Renal cortical epithelial cell (primary cell): ENCODE results near the gene MARF1. TPM values are rescaled to one million over a fixed set of nuclear protein-coding genes. Genes with fewer than 3 reads are reported as not detected.
A peak's percentile ranks its signal among the peaks of the same experiment; 100 is the strongest.
"Not testable (repeated sequence)": the region's sequence is repeated elsewhere in the genome, so short reads cannot be mapped to it uniquely, and the experiment has no call there.

Experiments
- DNase-seq: peaks from one replicate; pipeline ENCODE4 v3.0.0-alpha.2; 2011; ENCODE audit warnings: low read depth
- total RNA-seq: library from RNA; depleted of rRNA; stranded (reverse); fragments of >200 nt; gene quantifications from 2 replicates; pipeline ENCODE4 v1.2.3, GENCODE V29; 2014

MARF1 gene
- total RNA-seq, 1 donor from 2014 or later, result 32.3 TPM

DNA sequence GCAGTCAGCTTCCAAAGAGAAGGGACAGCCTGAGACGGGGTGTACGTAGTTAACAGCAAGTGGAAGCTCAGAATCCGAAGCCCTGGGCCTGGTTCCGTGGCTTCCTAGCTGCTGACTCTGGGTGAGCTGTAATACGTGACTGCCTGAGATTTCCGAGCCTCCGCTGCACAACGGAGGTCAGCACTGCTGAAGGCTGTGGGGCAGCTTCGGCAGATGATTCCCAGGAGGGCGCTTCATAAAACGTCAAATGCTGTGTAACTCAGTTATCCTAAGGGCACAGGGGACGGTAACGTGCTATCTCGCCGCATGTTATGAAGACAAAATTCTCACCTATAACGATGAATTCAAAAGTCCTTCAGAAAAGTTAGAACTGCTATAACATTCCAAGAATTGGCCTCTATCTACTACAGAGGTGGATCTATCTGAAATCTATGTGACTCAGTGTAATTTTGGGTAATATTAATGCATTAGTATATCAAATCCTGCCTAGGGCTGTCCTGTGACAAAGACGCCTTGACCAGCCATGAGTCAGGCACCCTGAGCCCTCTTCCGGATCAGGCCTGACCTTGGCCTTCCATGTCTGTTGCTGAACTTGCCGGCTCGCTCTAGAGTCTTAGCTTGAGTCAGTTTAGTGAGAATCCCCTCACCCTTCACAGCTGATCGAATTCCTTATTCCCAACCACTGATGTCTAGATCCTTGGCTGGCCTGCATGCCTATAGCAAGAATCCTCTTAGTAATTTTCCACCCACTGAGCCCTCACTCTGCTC is 43.5 kb downstream of the MARF1 start:
- DNase-seq, result peak; percentile 19

DNA sequence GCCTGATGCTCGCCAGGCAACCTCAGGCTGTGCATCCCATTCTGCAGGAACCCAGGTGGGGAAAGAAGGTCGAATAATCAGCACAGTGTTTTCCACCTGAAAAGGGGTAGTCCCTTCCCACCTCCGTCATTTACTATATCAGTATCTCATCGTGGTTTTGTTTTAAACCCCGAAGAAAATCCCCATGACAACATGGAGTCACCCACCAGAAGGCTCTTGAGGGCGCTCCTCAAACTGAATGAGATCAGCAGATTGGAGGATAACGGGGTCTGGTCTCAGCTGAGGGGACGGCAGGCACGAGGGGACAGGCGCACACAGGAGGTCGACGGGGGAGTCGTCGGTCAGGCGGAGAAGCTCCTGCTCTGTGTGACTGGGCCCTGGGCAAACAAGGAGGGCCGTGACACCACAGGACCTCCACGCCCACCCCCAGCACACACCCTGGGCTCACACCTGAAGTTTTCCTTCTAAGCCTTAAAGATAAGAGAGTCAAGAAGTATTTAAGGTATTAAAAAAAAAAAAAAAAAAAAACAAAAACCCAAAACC is 44.2 kb downstream of the MARF1 start:
- DNase-seq, result no peak

DNA sequence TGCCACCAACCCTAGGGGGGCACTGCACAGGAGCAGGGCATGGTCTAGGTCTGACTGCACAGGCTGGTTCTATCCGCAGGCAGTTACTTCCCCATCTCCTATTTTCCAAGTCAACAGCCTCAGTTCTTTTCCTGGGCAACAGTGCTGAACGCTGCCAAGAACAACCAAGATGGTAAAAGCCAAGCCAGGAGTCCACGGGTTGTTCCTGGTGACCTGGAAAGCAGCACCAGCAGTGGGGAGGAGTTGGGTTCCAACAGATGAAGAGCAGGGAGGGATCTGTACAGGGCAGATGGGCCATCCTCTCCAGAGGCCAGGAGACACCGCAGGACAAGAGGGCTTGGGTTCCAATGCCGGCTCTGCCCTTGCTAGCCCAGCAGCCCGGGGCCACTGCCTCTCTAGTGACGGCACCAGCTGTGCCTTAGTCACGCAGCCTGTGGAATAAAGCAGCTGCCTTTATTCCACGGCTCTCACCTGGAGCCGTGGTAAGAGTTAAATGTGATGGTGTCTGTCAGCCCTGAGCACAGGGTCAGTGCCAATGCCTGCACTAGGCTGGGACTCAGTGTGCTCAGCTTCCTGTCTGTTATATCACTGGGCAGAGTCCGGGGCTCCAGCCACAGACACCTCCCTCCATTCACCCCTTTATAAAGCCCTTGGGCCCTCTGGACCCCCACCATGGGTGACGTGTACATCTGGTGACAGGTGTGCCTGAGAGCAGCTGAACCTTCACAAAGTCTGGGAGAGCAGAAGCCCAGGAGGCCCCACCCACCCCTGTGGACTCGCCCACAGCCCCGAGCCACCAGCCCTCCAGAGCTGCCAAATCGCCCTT is 44.9 kb downstream of the MARF1 start:
- no peak for DNase-seq

DNA sequence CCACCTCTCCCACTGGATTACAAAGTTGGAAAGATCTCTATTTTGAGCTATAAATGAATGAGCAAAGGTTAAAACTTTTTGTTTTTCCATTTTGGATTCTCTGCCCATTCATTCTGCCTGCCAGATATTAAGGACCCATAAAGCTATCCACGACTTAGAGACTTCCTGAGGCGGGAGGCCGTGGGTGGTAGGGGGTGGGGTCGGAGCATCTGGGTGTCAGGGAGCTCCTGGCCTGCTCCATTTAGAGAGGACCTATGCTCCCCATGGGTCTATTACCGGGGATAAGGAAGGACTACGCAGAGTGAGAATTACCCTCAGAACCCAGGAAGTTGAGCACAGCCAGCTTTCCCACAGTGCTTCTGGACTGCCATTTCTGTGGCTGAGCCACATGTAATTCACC is 45.8 kb downstream of the MARF1 start:
- no peak for DNase-seq

DNA sequence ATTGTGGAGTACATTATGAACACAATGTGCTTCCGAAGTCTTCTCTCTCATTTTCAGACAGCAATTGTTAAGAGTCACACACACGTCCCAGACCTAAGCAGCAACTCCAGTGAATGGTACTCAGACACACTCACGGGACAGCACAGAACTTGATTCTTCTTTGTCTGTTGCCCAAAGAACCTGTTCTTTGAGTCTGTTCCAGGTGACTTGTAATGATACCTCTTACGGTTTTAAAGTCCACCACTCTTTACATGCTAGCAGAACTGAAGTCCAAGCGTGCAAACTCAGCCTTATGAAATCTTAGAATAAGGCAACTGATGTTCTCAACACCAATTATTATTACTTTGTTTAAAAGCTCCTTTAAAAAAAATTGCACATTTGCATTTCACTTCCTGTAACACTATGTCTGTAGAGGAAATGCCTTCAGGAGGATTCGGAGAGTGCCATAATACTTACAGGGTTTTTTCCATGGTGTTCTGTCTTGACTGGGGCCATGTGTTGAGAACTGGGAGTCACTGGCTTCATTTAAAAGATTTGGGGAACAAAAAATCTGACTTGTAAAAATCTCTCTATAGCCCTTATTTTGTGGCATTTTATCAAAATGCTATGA is 48.1 kb downstream of the MARF1 start:
- DNase-seq, result no peak

DNA sequence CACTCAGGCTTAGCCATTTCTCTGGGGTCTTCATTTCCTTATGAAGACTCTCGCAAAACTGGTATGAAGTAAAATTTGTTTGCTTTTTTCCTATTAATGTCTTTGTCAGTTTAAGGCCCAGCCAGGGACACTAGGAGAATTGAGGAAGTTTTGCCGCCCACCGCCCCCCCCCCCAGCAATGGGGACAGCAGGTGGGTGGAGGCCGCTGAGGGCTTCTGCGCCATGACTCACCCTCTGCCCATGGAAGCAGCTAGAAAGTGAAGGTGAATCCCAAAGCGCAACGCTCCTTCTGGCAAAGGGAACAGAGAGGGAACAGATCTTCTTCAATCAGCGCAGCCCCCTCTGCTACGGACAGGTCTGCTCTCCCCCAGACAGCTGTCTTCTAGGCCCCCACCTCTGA is 49.7 kb downstream of the MARF1 start:
- no peak for DNase-seq

DNA sequence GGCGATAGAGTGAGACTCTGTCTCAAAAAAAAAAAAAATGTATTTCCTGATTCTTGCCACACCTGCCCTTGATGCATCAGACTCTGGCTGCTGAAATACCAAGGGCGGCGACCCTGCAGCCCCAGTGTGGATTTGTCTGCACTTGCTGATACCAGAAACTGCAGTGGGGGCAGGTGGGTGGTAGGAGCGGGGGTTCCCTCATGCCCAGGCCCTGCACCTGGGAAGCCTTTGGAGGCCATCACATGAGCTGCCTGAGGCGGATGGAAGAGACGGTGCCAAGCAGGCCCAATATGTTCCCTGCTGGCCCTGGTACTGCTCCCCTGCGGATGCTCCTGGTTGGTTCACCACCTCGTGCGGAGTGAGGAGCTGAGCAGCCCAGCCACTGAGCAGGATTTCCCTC is 50.6 kb downstream of the MARF1 start:
- DNase-seq, result no peak

DNA sequence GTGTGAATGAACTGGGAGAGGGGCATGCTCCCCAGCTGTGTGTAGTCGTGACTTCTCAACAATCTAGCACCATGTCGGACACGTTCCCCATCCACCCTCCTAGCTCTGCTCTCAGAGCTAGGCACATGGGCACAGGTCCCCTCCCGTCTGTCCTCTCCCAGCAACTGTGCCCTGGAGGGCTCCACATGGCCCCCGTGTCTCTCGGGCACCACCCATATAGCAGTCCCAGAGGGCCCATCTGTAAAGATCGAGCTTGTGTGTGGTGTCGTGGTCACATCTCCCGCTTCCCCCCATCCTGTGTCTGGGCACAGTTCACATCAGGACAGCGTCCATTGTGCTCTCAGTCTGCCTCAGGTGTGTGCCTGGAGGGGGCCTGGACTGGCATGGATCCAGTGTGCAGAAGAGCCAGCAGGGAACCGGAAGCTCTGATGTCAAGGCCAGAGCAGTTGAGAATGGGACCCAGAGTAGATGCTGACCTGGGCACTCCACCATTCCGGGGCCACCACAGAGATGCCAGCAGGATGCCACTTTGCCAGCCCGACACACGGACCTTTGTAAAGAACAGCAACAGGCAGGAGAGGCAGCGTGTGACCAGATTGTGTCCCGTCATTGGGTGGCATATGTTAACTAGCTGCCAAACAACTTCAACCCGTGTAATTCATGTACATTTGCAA is 55.7 kb downstream of the MARF1 start:
- no peak for DNase-seq

DNA sequence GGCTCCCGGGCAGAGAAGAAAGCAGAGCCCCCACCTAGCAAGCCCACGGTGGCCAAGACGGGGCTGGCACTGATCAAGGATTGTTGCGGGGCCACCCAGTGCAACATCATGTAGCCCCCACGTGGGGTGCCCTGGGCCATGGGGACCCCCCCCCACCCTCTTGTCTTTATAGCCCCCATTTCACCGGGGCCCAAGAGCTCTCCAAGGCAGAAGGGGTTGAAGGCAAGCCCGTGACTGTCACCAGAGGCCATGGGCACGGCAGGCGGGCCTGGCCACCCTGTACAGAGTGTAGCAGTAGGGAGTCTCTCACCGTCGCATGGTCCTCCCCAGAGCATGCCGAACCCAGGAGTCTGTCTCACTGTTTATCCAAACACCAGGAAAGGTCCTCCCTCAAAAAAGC is 56.2 kb downstream of the MARF1 start:
- DNase-seq, result no peak

DNA sequence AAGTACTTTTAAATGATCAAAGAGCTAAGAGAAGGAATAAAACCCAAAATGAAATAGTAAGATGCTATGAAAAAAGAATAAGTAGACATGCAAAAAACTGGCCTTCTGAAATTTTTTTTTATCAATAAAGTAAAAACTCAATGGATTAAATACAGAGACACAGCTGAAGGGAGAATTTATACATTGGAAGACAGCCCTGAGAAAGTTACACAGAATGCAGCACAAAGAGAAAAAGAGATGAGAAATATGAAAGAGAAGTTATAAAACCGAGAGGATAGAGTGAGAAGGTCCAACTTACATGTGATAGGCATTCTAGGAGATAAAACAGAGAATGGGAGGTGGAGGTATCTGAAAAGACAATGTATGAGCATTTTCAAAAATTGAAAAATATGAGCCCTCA is 57.0 kb downstream of the MARF1 start:
- no peak for DNase-seq

DNA sequence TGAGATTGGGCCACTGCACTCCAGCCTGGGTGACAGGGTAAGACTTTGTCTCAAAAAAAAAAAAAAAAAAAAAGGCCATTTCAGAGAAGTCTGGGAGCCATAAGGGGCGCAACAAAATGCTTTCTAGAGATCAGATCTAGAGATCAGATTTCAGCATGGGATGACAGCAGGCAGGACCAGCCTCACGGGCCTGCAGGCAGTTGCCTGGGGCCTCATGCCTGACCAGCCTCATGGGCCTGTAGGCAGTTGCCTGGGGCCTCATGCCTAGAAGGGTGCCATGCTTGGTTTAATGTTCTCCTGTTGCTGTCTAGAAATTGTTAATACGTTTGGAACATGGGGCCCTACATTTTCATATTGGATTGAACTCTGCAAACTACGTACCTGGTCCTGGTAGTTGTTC is 59.4 kb downstream of the MARF1 start:
- no peak for DNase-seq

DNA sequence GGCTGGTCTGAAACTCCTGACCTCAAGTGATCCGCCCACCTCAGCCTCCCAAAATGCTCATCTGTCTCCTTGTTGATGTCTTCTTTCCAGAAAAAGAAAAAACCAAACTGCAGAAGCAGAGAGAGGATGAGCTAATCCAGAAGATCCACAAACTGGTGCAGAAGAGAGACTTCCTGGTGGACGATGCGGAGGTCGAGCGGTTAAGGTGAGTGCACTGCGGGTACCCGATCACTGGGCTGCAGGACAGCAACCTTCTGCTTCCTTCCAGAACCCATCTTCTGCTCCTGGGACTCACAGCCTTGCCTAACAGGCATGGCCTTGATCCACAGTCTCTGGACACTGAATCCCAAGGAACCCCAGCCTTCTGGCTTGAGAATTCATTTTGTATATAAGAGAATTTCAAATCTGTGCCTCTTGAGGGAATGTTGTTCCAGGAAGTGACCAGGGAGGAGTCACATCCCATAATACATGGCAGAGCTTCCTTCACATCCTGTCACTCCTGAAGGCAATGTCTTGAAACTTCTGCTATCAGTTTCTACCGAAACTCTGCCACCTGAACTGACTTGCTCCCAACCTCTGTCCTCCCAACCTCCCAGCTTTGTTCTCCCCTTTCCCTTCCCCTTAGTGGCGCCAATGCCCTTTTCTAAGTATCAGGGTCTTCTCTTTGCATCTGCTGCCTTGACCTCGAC is 61.7 kb downstream of the MARF1 start:
- DNase-seq, result no peak

DNA sequence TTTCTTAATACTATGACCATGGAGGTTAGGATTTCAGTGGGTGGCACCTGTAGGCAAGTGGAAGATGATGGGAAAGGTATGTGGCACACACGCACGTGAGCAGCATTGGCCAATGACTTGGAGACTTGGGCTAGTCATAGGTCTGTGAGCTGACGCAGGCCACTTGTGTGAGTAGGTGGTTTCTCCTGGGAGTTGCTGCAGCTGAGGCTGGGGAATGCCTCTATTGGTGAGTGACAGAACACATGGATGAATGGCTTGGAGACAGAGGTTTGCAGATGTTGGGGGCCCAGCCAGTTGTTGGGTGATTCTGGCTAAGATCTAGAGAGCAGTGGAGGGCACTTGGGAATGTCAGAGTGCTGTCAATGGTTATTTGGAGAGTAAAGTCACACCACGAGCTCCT is 64.1 kb downstream of the MARF1 start:
- DNase-seq, result no peak

DNA sequence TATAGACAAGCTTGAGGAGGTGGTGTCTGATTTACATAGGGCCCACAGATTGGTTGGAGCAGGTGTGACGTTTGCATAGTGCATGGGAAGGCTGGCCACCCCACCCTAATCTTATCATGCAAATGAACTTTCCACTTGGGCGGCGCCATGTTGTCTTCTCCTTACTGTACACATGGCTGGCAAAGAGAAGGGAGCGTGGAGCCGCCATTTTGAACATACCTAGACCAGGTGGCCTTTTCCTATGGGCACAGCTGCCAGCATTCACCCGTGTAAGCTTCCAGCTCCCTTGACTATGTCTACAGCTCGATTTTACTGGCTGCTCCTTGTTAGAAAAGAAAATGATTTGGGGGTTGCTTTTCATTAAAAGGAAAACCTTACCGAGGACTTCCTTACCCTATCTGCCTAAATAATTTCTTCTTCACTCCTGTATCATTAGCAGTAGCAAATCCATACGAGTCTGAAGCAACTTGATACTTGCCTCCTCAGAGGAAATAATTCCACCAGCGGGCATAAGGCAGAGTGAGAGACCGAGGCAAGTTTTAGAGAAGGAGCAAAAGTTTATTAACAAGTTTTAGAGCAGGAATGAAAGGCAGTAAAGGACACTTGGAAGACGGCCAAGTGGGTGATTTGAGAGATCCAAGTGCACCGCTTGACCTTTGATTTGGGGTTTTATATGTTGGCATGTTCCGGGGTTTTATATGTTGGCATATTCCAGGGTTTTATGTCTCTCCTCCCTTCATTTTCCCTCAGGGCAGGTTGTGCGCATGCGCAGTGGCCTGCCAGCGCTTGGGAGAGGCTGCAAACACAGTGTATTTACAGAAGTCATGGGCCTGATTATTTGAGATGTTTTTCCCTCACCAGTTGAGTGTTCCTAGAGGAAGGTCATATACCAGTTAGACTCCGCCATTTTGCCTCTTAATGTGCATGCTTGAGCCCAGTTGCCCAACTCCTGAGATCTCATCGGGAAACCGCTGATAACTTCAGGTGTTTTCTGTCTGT is 65.7 kb downstream of the MARF1 start:
- DNase-seq, result no peak

DNA sequence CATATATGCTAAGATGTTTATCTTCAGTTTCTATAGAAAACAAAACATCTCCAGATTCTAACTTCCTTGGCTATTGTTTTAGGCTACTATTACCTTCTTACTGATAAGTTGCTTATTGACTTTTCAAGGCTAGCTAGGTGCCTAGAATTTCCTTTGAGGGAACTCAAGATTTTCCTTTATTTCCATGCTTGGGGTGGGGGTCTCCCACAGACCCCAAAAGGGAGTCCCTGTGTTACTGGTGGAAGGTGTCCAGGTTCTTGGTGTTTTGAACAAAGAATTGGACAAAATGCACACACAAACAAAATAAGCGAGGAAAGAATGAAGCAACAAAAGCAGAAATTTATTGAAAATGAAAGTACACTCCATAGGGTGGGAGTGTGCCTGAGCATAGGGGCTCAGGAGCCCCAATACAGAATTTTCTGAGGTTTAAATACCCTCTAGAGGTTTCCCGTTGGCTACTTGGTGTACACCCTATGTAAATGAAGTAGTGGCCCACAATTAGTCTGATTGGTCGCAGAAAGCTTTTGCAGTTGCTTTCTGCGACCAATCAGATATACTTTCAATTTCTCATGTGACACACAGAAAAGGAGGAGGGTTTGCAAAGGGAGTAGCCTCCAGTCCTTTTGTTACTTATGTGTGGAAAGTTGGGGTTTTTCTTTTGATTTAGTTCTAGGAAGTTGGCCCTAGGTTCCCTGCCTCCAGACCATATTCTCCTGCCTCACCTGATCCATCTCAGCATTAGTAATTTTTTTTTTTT is 67.5 kb downstream of the MARF1 start:
- DNase-seq, result no peak

DNA sequence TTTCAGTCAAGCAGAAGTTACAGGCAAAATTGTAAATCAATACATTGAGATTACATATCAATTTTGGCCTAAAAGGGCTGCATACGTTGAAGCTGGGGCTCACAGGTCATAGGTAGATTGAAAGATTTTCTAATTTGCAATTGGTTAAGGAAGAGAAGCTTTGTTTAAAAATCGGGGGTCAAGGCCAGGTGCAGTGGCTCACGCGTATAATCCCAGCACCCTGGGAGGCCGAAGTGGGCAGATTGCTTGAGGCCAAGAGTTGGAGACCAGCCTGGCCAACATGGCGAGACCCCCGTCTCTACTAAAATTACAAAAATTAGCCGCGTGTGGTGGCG is 68.4 kb downstream of the MARF1 start:
- DNase-seq, result no peak

DNA sequence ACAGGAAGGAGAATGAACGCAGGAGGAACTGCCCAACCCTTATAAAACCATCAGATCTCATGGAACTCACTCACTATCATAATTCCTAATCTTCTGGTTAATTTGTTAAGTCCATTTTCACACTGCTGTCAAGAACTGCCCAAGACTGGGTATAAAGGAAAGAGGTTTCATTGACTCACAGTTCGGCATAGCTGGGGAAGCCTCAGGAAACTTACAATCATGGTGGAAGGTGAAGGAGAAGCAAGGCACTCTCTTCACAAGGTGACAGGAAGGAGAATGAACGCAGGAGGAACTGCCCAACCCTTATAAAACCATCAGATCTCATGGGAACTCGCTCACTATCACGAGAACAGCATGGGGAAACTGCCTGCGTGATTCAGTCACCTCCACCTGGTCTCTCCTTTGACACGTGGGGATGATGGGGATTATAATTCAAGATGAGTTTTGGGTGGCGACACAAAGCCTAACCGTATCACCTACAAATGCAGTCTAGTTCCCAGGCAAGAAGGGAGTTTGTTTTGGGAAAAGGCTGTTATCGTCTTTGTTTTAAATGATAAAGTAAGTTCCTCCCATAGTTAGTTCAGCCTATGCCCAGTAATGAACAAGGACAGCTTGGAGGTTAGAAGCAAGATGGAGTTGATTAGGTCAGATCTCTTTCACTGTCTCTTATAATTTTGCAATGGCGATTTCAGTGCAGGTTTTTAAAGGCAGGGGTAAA is 68.9 kb downstream of the MARF1 start:
- DNase-seq, result not testable (repeated sequence)

DNA sequence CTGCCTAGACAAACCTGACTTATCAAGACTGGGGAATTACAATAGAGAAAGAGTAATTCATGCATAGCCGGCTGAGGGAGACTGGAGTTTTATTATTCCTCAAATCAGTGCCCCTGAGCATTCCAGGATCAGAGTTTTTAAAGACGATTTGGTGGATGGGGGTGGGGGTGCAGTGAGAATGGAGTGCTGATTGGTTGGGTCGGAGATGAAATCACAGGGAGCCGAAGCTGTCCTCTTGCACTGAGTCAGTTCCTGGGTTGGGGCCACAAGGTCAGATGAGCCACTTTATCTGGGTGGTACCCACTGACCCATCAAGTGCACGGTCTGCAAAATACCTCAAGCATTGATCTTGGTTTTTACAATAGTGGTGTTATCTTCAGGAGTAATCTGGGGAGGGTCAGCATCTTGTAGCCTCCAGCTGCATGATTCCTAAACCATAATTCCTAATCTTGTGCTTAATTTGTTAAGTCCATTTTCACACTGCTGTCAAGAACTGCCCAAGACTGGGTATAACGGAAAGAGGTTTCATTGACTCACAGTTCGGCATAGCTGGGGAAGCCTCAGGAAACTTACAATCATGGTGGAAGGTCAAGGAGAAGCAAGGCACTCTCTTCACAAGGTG is 69.6 kb downstream of the MARF1 start:
- no peak for DNase-seq
